OCI-LY3 (cell line): ENCODE data around the gene CACNA2D3.

Experiments
- EZH2phosphoT487 ChIP-seq: fragments of 200-600 bp; shearing (Covaris generic); IDR thresholded peaks from 2 replicates; pipeline ENCODE4 v1.6.1; 2018; ENCODE audit warnings: antibody characterized with exemption, mixed run types, low read depth
- TF ChIP-seq, protein P1 (sequence below): fragments of 200-600, 300-600 bp; sonication (generic); IDR thresholded peaks from 2 replicates; pipeline ENCODE4 v1.5.1; 2014; ENCODE audit warnings: antibody characterized with exemption, low read length, low read depth

GRCh38 chr3:54714035-54714434, 591.7 kb downstream of the CACNA2D3 start:
- TF ChIP-seq, protein P1, sequence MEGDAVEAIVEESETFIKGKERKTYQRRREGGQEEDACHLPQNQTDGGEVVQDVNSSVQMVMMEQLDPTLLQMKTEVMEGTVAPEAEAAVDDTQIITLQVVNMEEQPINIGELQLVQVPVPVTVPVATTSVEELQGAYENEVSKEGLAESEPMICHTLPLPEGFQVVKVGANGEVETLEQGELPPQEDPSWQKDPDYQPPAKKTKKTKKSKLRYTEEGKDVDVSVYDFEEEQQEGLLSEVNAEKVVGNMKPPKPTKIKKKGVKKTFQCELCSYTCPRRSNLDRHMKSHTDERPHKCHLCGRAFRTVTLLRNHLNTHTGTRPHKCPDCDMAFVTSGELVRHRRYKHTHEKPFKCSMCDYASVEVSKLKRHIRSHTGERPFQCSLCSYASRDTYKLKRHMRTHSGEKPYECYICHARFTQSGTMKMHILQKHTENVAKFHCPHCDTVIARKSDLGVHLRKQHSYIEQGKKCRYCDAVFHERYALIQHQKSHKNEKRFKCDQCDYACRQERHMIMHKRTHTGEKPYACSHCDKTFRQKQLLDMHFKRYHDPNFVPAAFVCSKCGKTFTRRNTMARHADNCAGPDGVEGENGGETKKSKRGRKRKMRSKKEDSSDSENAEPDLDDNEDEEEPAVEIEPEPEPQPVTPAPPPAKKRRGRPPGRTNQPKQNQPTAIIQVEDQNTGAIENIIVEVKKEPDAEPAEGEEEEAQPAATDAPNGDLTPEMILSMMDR, result no peak
- TF ChIP-seq EZH2phosphoT487, result no peak
